ENCODE results near the gene TTLL3.

The TTLL3 gene

GRCh38 chr3:9780910-9781309, 29.2 kb upstream of the TTLL3 start:
- DNase-seq (ENCODE audit: low read depth) = no peak

GRCh38 chr3:9781551-9781950, 28.5 kb upstream of the TTLL3 start:
- DNase-seq (ENCODE audit: low read depth) = no peak

GRCh38 chr3:9781978-9782603, 28.0 kb upstream of the TTLL3 start:
- no peak for DNase-seq (ENCODE audit: low read depth)

GRCh38 chr3:9782770-9783169, 27.3 kb upstream of the TTLL3 start:
- no peak for DNase-seq (ENCODE audit: low read depth)

DNA sequence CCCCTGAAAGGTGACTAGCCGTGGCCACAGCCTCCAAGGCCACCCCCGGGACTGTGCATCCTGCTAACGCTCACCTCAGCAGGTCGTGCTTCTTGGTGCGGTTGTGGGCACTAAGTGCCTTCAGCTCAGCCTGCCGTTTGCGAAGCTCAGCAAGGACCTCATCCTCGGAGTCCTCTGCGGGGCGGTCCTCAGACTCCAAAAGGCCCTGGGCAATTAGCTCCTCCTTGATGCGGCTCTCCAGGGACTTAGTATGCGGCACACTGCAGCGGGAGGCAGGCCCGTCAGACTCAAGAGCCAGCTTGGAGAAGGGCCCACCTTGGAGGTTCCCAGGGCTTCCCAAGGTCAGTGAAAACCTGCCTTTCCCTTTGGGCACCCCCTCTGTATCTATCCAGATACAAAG, 26.1 kb upstream of the TTLL3 start:
- DNase-seq (ENCODE audit: low read depth) = no peak

GRCh38 chr3:9784965-9785364, 25.1 kb upstream of the TTLL3 start:
- no peak for DNase-seq (ENCODE audit: low read depth)

DNA sequence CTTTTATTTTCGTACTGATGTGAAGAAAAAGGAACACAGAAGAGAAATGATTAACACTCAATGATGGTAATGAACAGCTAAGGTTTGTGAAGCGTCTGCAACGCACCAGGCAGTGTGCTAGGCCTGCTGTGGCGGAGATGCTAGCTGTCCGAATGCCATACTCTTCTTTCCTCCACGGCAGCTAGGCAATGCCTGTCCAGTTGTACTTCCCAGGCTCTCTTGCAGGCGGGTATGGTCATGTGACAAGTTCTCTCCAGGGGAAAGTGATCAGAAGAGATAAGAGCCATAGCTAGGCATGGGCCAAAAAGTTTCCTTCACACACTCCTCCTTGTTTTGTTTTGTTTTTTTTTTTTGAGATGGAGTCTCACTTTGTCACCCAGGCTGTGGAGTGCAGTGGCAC, 24.5 kb upstream of the TTLL3 start:
- DNase-seq (ENCODE audit: low read depth) = no peak

GRCh38 chr3:9786209-9786739, 23.8 kb upstream of the TTLL3 start:
- DNase-seq (ENCODE audit: low read depth) = no peak

DNA sequence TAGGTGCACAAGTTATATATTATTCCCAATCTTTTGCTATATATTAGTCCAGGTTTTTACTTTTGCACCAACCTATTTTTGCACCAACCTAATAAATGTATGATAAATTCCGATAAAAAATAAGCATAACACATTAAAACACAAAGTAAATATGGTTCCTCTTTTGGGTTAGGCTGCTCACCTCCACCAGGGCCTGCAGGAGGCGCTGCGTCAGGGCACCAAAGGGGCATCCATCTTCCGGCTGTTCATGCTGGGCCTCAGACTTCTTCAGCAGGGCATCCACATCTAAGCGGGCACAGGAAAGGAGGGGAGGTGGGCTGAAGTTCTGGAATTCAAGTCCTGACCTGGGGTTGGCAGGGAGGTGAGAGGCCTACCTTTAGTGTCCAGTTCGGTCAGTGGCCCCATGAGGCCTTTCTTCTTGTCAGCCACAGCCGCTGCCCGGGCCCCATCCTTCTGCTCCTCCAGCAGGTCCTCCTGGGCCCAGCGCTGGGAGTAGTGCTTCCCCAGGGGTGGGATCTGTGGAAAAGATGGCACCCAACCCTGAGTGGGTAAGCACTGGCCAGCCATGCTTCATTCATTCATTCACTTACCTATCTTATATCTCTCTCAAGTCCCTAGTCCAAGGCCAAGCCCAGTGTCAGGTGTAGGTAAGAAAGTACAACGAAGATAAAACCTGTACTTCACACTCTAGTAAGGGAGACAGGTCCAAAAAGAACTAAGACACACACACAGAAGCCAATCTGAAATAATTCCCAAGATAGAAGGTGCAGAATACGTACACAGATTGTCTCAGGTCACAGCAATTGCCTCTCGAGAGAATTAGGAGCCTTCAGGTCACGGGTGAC, 23.0 kb upstream of the TTLL3 start:
- DNase-seq (ENCODE audit: low read depth) = no peak

DNA sequence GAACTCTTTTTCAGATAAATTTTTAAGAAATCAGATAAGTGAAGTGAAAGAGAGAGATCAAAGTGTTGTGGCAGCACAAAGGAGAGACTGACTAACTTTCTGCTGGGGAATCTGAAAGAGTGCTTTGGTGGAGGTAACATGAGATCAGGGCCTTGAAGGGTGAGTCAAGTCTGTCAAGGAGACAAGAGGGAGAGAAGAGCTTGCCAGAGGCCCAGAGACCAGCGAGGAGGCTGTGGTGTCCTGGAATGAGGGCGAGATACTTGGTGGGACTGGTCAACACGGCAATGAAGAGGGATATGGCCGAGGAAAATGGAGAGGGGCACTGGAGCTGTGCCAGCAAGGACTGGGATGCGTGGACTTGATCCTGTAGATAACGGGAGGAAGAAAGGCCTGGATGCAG, 22.3 kb upstream of the TTLL3 start:
- no peak for DNase-seq (ENCODE audit: low read depth)

GRCh38 chr3:9791127-9791526, 18.9 kb upstream of the TTLL3 start:
- no peak for DNase-seq (ENCODE audit: low read depth)

DNA sequence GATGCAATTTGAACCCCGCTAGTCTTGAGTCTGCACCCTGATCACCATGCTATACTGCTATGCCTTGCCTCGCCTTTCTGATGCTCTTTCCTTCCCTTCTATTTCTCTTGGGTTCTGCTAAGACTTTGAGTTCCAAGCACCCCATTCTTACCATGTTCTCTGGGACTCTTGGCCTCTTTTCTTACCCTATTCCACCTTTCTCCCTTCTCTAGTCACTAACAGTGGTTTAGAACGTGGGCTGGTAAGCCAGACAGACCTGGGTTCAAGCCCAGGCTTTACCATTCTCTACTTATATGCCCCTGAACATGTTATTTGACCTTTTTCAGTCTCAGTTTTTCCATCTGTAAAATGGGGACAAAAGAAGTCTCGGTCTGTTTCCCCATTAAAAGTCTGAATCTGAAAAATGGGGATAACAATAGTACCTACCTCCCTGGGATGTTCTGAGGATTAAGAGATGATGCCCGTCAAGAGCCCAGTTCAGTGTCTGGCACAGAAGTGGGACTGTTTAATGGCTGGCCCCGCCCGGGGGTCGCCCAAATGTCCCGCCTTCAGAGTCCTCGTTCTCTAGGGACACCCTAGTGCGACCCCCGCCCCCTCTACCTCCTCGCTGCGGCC, 18.2 kb upstream of the TTLL3 start:
- DNase-seq (ENCODE audit: low read depth) = no peak

DNA sequence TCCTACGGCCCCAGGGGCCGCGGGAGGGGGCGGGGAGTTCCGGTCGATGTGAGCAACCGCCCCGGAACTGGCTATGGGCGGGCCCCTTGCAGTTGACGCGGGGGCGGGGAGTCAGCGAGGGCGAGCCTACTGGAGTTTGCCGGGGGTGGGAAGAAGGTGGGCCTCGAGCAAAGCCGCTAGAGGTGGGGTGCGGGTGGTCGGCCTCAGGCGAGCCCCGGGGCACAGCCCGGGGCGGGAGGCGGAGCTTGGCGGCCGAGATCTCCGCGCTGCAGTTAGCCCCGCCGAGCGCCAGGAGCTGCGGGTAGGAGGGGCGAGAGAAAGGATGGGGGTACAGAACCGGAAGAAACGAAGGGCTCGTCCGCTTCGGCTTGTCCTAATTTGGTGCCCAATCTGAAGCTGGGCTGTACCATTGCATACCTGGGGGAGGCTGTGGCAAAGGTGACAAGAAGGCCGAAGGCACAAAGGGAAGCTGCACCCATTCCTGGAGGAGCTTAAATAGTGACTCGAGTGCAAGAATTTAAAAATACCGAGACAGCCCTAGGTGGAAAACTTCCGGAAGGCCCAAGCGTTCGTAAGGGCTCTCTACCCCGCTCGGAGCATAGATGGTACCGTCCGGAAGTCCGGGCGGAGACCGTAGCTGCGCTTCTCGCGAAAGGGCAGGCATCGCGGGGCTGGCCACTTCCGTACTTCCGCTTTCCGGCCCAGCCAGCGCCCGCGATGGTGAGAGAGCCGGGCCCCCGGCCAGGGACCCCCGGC, 17.5 kb upstream of the TTLL3 start, which contains the start of the genes ARPC4 and TADA3:
TSS of gene ARPC4 (plus strand) at position 678 of the 756 bp plus-strand sequence. CDS start at position 718, 40 bp downstream.
TSS of gene TADA3 (minus strand) at position 69 of the 756 bp plus-strand sequence. CDS start 1,007 bp downstream, outside the sequence.
- DNase-seq (ENCODE audit: low read depth) = peak; percentile 87

GRCh38 chr3:9793161-9793781, 16.8 kb upstream of the TTLL3 start:
- DNase-seq (ENCODE audit: low read depth) = no peak

DNA sequence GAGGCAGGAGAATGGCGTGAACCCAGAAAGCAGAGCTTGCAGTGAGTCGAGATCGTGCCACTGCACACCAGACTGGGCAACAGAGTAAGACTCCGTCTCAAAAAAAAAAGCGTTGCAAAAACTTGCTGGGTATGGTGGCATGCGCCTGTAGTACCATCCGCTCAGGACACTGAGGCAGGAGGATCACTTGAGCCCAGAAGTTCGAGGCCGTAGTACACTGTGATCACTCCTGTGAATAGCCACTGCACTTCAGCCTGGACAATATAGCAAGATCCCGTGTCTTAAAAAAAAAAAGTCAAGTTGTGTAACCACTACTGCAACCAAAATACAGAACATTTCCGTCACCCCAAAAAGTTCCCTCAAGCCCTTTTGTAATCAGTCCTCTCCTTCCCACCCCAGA, 15.7 kb upstream of the TTLL3 start:
- no peak for DNase-seq (ENCODE audit: low read depth)

DNA sequence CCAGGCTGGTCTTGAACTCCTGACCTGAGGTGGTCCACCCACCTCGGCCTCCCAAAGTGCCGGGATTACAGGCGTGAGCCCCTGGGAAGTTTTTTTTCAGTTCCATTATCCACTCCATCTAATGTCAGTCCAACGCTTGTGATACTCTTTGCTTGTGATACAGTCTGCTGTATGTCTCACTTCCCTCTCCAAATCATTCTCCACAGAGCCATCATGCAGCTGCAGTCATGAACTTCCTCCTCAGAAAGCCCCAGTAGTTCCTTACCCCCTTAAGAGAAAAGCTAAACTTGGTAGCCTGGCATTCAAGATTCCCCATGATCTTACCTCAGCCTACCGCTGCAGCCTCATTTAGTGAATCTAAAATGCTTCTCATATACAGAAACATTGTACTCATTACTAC, 14.9 kb upstream of the TTLL3 start:
- DNase-seq (ENCODE audit: low read depth) = no peak

DNA sequence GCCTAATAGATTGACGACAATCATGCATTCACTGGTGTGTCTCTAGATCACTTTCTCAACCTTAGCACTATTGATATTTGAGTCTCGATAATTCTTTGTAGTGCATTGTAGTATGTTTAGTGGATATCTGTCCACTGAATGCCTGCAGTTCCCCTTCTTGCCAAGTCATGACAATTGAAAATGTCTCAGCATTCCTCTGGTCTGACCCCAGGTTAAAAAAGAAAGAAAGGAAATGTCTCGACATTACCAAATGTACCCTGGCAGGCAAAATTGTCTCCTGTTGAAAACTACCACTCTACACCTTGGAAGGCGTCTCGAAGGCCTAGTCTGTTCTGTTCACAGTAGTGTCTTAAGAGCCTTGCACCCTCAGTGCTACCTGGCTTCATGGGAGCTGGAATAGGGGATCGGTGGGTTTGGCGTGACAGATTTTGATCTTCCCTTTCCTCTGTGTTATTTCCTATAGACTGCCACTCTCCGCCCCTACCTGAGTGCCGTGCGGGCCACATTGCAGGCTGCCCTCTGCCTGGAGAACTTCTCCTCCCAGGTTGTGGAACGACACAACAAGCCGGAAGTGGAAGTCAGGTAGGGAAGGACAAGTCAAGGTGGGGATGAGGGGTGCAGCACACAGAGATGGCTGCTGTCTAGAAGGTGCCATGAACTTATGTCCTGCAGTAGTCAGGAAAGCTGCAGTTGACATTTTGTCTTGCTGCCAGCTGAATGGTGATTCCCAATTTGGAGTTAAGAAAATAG, 12.7 kb upstream of the TTLL3 start:
- no peak for DNase-seq (ENCODE audit: low read depth)

DNA sequence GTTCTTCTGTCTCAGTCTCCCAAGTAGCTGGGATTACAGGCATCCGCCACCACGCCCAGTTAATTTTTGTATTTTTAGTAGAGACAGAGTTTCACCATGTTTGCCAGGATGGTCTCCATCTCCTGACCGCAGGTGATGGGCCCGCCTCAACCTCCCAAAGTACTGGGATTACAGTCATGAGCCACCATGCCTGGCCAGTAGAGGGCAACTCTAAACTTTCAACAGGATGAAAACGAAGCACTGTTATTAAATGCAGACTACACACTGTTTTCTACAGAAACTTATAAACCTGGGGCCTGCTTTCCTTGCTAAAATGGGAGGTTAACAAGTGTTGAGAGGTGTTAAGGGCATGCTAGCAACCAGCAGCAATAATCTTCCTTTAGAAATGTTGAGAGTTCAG, 9.5 kb upstream of the TTLL3 start:
- DNase-seq (ENCODE audit: low read depth) = no peak

- DNase-seq (ENCODE audit: low read depth) = no peak
Observed at GRCh38 chr3:9803494-9803893, 6.6 kb upstream of the TTLL3 start.

DNA sequence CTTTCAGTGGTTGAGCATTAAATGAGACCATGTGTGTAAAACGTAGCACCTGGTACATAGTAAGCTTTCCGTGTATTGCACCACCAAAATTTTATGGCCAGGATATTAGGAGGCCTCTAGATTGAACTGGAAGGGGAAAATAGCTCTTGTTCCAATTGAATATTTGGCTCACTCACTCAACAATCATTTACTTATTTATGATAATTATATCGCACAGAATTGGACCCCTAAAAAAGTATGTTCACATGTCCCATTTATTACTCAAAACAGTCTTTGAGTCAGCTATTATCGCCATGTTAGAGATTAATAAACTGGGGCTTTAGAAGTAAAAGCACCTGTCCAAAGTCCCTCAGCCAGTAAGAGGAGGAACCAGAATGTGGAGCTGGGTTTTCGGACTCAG, 5.1 kb upstream of the TTLL3 start:
- no peak for DNase-seq (ENCODE audit: low read depth)

DNA sequence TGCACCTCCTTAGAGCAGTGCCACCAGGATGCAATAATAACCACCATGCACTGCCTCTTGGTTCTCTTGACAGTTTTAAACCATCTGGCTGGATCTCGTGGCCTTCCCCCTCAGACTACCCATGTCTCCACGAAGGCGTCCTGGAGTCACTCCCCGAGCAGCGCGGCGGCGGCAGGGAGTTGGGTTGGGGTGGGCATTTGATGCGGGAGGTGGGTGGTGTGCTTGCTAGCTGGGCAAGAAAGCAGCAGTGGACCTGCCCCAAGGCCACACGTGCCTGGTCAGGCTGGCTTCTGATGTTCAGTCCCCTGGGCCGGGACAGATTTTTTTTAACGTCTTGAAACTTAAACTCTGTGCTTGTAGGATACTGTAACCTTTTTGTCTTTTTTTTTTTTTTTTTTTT, 3.9 kb upstream of the TTLL3 start:
- DNase-seq (ENCODE audit: low read depth) = no peak

Data from stimulated activated CD8-positive, alpha-beta memory T cell treated with anti-CD3 and anti-CD28 coated beads, Interleukin-15, amount 100 ng/mL, for 1 hour (primary cell).